IPS-18c (cell line): ENCODE measurements around the gene AIDA.
"Not testable (repeated sequence)": the region's sequence is repeated elsewhere in the genome, so short reads cannot be mapped to it uniquely, and the experiment has no call there.

ENCODE experiments used
- H3K4me3 ChIP-seq: 2 replicates; pipeline ENCODE4 v1.7.0; 2013; ENCODE audit warnings: low read depth, mild to moderate bottlenecking, low read length, moderate library complexity; ENCODE audit not compliant: insufficient read depth
- H3K9me3 ChIP-seq: one replicate; pipeline ENCODE4 v1.6.1; 2013; ENCODE audit warnings: mild to moderate bottlenecking, low read length, moderate library complexity; ENCODE audit not compliant: control insufficient read depth, insufficient read depth

The AIDA gene

DNA sequence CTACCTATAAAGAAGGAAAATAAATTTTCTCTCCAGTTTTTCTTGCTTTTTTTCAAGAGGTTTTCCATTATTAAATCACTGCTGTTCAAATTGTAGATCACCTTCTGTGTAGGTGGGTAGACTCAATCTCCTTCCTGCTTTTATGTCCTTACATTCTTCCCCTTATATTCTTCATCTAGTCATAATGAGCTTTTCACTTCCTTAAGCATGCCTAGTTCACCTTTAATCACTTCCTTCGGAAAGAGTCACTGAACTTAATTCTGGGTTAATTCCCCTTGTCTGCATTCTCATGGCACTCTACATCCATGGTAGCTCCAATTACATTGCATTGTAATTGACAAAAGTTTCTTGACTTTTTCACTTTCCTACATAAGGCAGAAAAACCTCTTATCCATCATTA lies 18.6 kb upstream of the AIDA start:
- H3K9me3 ChIP-seq = no peaks in the 10 kb centered on the region
- H3K4me3 ChIP-seq = no peak overlapping the region

DNA sequence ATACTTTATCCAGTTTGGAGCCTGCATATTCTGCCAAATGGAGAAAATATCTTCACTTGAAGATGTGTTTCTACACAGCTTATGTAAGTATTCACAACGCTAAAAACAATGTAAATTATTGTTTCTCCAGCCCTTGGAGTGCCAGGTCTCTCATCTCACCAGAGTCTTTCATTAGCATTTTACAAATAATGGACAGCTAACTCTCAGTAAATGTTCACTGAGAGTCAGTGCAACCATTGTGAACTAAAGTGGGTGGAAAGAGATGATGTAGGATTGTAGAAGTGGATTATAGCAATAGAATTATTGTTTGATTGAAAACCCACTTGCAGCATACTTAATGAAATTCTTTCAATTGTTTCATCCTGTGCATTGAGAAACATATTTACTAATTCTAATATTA lies 16.5 kb upstream of the AIDA start:
- Histone ChIP-seq H3K4me3 (no peak overlapping the region), H3K9me3 (no peaks in the 10 kb centered on the region)

DNA sequence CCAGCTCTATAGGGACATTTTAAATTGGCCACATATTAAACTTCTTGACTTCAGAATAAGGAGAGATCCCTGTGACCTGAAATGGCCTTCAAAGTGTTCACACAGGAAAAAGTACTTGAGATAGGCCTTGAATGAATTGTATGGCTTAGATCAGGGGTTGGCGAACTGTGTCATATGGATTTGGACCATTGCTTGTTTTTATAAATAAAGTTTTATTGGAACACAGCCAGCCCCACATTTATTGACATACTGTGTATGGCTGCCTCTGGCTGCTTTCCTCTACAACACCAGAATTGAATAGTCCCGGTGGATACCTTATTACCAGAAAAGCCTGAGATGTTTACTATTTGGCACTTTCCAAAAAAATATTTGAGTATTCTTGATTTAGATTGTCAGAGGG lies 4.1 kb upstream of the AIDA start:
- Histone ChIP-seq H3K9me3 (no peaks in the 10 kb centered on the region), H3K4me3 (no peak overlapping the region)

DNA sequence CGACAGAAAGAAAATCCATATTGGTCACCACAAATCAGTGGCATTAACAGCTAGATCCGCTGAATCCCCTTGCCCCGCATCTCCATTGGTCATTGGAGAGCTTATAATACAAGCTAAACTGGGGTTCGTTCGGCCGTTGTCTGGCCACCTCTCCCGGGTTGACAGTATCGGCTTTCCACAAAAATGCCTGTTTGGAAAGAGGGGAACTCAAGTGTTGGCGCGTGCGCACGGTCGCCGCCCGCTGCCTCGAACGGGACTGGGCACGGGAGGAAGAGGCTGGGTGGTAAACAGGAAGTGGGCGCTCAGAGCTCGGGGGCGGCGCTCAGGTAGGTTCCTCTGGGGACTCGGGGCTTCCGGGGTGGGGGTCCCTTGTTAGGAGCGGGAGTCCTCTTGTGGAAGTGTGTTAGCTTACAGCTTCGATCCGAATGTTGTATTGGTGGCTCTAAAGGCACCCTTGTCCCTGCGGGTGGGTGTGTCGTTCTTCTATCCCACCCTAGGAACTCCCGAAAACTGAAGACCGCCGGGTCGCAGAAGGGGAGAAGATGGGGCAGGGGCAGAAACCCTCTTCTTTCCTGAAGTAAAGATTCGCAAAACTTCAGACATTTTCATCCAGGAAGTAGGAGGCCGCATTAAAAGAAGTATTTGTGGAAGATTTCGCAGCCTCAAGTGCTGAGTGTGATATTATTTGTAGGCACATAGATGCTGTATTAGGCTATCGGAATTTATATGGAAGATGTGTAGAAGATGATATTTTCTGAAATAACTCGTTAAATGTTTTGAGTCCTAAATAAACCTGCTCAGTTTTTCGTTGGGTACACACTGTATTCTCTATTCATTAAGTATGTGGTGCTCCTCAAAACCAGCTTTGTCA lies 1.0 kb upstream of the AIDA start:
- no peaks in the 10 kb centered on the region for H3K9me3 ChIP-seq
- H3K4me3 ChIP-seq = peak overlapping the region; percentile 92

DNA sequence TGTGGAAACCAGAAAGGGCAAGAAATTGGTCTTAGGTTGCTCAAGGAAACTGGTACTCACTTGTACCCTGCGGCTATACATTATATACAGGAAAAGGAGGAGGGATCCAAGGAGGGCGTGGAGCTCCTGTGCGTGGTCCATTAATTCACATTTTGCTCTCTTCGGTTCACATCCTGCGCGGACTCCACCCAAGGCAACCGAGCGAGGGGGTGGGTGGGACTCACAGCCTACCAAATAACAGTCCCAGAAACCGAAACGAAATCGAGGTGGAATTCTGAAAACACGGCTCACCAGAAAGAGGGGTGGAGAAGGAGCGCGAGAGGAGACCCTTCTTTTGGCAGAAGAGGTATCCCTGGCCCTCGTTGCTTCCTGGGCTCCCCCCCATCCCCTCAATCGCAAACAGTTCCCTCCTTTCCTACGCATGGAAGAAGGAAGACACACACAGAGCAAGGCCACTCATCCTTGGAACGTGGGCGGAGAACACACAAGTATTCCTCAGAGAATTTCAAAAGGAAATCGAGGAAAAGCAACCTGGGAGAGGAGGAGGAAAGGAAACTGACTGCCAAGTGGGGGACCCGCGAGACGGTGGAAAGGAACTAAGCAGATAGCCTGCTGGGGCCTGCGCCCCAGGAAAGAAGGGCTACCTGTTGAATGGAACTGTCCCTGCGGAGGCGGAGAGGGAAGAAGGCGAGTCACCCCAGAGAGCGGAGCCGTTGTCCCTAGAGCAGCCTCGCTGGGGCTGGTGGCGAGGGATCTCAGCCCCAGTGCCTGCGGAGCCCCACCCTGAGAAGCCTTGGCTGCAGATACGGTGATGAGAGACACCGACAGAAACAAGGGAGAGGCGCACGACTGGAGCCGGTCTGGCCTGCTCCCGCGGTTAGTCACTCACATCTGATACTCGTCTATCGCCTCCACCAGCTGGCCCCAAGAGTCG lies 705 bp downstream of the AIDA start:
- Histone ChIP-seq H3K9me3 (no peaks in the 10 kb centered on the region), H3K4me3 (peak overlapping the region; percentile 92)

DNA sequence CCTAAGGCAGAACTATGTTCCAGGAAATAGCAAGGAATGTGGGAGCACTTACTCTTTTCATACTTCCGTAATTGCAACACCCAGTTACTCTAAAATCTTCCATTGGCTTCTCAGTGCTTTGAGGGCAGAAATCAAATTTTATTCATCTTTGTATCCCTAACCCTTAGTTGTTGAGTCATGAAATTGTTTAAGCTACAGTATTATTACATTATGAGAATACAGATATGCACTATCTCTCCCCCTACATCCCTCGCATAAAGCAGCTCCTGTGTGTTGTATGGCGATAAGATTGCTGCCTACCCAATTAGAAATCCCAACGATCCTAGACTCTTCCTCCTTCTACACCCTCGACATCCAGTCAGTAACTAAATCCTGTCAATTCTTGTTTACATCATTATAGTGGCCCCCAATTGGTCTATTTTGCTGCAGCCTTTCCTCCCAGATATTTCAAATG lies 2.6 kb downstream of the AIDA start:
- no peak overlapping the region for H3K4me3 ChIP-seq
- no peaks in the 10 kb centered on the region for H3K9me3 ChIP-seq

DNA sequence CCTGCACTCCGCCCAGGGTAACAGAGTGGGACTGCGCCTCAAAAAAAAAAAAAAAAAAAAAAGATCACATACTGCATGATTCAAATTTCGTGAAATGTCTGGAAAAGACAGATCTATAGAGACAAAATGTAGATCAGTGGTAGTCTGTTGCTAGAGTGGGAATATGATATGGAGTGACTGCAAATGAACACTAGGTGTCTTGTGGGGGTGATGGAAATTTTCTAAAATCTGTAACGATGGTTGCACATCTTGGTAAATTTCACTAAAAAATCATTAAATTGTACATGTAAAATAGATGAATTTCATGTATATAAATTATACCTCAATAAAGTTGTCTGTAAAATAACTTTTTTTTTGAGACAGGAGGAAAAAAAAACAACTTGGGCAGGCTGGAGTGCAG lies 5.5 kb downstream of the AIDA start:
- H3K9me3 ChIP-seq = no peaks in the 10 kb centered on the region
- H3K4me3 ChIP-seq = no peak overlapping the region

DNA sequence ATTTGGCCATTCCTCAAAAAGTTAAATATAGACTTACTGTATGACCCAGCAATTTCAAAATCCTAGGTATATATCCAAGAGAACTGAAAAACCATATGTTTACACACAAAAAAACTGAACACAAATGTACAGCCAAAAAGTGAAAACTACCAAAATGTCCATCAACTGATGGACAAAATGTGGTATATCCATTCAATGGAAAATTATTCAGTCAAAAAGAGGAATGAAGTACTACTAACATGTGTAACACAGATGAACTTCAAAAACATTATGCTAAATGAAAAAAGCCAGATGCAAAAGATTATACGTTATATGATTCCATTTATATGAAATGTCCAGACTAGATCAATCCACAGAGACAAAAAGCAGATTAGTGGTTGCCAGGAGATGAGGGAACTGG lies 8.0 kb downstream of the AIDA start:
- no peak overlapping the region for H3K4me3 ChIP-seq
- H3K9me3 ChIP-seq = no peaks in the 10 kb centered on the region

DNA sequence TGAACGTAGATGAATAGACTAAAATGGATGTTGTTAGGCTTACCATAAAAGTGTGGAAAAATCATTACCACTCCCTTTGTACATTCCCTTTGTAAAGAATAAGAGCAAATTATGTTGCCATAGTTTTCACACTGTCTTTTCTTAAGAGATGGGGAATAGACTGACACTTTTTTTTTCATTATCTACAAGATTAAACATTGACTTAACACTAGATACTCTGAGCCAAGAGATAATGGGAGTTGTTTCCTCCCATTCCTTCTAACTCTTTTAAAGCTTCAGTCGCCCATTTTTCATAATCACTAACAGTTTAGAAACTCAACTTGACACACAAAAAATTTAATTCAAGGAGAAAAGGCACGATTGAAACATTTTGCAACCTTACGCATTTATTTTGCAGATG lies 10.1 kb downstream of the AIDA start:
- no peak overlapping the region for H3K4me3 ChIP-seq
- H3K9me3 ChIP-seq = no peaks in the 10 kb centered on the region

DNA sequence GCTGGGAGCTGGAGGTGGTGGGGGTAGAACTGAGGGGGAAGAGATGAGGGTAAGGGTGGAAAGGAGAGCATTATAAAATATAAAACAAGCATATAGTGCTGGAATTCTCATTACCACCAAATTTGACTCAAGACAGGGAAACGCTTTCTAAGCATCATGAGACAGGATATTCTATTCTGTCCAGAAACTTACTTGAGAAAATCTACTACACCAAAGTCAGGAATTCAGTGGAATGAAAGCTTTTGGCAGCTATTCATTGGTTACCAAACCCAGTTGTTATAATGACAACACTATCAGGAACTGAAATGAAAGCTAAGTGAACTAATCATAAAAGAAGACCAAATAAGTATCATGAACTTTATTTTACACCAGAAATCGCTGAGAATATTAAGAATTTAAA lies 14.5 kb downstream of the AIDA start:
- H3K9me3 ChIP-seq = no peaks in the 10 kb centered on the region
- no peak overlapping the region for H3K4me3 ChIP-seq

DNA sequence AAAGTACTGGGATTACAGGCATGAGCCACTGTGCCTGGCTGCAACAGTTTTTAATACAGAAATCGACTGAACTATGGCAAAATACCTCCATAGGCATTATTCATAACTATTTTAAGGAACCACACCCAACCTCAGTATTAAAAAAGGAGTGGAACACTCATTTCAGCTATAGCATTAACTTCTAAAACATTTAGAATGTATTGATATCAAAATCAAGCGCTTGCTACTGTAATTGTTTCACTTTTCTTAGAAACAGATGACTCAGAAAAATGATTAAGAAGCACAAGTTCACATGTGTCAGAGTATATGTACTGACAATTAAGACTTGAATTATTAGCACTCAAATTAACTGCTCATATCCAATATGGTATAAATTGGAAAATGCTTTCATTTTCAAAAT lies 15.1 kb downstream of the AIDA start:
- no peaks in the 10 kb centered on the region for H3K9me3 ChIP-seq
- H3K4me3 ChIP-seq = no peak overlapping the region

DNA sequence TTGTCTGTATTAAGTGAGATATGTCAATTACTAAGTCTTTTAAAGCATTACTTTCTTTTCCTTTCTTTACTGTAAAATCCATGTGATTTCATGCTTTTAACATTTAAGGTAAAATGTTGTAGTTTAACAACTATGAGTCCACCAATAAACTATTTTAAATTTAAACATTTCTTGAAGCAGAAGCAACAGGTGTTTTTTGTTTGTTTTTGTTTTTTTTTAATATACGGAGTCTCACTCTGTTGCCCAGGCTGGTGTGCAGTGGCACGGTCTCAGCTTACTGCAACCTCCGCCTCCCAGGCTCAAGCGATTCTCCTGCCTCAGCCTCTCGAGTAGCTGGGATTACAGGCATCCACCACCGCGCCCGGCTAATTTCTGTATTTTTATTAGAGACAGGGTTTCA lies 15.6 kb downstream of the AIDA start:
- no peak overlapping the region for H3K4me3 ChIP-seq
- H3K9me3 ChIP-seq = no peaks in the 10 kb centered on the region

DNA sequence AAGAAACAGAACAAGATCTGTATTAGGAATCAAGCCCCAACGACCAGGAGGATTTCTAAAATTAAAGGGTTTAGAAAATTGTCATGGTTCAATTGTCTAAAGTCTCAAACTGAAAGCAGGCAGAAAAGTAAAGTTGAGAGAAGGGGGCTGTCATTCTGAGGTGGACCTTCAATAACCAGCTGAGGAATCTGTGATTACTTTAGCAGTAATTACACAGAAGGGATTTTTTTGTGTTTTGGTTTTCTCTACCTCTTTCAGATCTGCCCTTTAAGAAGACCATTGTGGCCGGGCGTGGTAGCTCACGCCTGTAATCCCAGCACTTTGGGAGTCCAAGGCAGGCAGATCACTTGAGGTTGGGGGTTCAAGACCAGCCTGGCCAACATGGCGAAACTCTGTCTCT lies 17.4 kb downstream of the AIDA start:
- H3K9me3 ChIP-seq = no peaks in the 10 kb centered on the region

DNA sequence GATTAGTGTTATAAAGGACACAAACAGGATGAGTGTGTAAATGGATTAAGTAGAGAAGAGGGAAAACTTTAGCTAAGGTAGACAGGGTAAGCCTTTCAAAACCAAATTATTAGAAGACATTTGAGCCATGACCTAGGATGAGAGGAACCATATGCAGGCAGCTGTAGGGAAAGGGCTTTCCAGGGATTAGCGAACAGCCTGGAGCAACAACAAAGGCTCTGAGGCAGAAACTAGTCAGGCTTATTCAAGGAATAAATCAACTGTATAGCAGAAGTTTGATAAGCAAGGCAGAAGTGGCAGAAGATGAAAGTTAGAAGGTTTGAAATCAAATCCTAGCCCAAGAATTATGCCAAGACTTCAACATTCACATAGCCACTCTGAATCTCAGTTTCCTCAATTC lies 21.3 kb downstream of the AIDA start:
- Histone ChIP-seq H3K9me3 (no peaks in the 10 kb centered on the region), H3K4me3 (no peak overlapping the region)

More for the DNA sequence above, 17.4 kb downstream of the AIDA start:
- no peak overlapping the region for H3K4me3 ChIP-seq

DNA sequence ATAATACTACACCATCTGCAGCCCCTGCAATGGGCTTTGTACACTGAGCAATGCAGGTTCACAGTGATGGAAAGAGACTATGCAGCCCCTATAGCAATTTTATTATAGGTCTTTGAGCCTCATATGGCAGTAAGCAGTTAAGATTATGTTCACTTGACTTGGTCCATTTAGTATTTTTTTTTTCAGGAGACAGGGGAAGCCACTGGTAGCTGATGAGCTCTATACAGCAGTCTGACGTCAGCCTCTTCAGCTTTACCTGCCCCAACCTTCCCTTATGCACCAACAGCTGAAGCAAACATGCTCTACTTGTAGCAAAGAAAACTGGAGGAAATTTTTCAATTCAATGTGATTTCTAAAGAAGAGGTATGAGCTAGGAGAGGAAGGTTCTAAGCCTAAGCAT lies 32.2 kb downstream of the AIDA start:
- no peak overlapping the region for H3K4me3 ChIP-seq
- no peaks in the 10 kb centered on the region for H3K9me3 ChIP-seq

DNA sequence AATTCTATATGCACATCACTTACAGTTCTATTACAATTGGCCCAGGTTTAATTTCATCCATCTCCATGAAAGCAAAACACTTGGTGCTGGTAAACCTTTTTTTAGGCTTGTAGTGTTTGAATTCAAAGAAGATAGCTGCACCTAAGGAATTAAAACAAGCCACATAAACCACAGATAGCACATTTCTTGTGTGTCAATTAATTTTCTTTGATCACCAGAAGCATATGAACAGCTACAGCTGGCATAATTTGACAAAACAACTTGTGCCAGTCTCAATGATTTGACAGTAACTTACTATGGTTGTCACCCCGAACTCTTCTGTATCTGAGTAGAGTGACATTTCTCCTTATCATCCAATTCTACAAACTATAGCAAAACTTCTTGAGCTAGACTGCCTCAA lies 42.2 kb downstream of the AIDA start:
- Histone ChIP-seq H3K4me3 (no peak overlapping the region), H3K9me3 (no peaks in the 10 kb centered on the region)

DNA sequence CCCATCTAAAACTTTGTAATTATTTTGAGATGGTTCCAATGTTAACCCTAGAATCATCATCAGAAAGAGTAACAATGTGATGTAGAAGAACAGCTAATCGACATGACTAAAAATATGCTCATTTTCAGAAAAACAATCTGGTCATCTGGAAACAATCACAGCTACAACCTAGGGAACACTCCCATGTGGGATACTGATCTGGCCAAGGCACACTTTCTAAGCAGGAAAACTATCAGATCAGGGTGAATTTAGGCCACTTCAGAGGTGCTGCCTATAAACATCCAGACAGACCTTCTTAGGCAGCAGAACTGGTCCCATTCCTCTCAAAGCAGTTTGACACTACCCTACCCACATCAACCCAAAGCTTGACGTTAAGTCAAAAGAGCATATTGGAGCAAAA lies 43.2 kb downstream of the AIDA start:
- not testable (repeated sequence) for H3K9me3 ChIP-seq, H3K4me3 ChIP-seq

DNA sequence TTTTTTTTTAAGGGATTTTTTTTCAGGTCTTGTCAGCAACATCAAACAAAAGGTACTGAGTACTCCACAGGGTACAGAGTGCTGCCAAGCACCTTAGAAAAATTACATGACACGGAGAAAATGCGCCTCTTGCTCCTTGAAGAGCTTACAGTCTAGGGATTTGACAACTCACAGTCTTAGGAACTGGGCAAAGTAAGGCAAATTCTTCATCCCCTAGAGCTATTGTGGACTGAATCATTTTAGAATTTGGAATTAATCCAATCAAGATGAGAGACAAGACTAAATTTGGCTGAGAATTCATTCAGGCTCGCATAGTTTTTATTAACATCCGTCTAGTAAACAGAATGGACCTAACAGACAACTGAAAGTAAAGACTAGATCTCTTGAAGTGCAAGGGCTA lies 44.1 kb downstream of the AIDA start:
- not testable (repeated sequence) for H3K9me3 ChIP-seq, H3K4me3 ChIP-seq
